ENCODE data around the gene SH3RF1.

The SH3RF1 gene

GRCh38 chr4:169098532-169098931, 172.2 kb downstream of the SH3RF1 start:
- peak; percentile 76 for DNase-seq

- no peak for DNase-seq
Observed at GRCh38 chr4:169098054-169098497, 172.7 kb downstream of the SH3RF1 start.

- DNase-seq, result no peak
Observed at GRCh38 chr4:169096221-169096620, 174.5 kb downstream of the SH3RF1 start.

GRCh38 chr4:169094656-169095231, 176.0 kb downstream of the SH3RF1 start:
- DNase-seq, result no peak

GRCh38 chr4:169092889-169093522, 177.8 kb downstream of the SH3RF1 start:
- no peak for DNase-seq

- no peak for DNase-seq
Observed at GRCh38 chr4:169090484-169091215, 180.1 kb downstream of the SH3RF1 start.

GRCh38 chr4:169089004-169089403, 181.8 kb downstream of the SH3RF1 start:
- no peak for DNase-seq

- no peak for DNase-seq
Observed at GRCh38 chr4:169084954-169085353, 185.8 kb downstream of the SH3RF1 start.

GRCh38 chr4:169080981-169081380, 189.8 kb downstream of the SH3RF1 start:
- peak; percentile 9 for DNase-seq

- peak; percentile 46 for DNase-seq
Observed at GRCh38 chr4:169079942-169080827, 190.6 kb downstream of the SH3RF1 start.

- DNase-seq, result no peak
Observed at GRCh38 chr4:169074117-169074516, 196.6 kb downstream of the SH3RF1 start.

- no peak for DNase-seq
Observed at GRCh38 chr4:169071747-169072146, 199.0 kb downstream of the SH3RF1 start.

GRCh38 chr4:169070895-169071218, 199.9 kb downstream of the SH3RF1 start:
- no peak for DNase-seq

GRCh38 chr4:169070071-169070894, 200.5 kb downstream of the SH3RF1 start:
- no peak for DNase-seq

- DNase-seq, result peak; percentile 10
Observed at GRCh38 chr4:169068423-169068822, 202.3 kb downstream of the SH3RF1 start.

GRCh38 chr4:169066934-169067333, 203.8 kb downstream of the SH3RF1 start:
- no peak for DNase-seq

GRCh38 chr4:169064296-169064695, 206.5 kb downstream of the SH3RF1 start:
- no peak for DNase-seq

- no peak for DNase-seq
Observed at GRCh38 chr4:169063441-169063840, 207.3 kb downstream of the SH3RF1 start.

GRCh38 chr4:169062897-169063244, 207.9 kb downstream of the SH3RF1 start:
- DNase-seq, result no peak

- no peak for DNase-seq
Observed at GRCh38 chr4:169061386-169061785, 209.4 kb downstream of the SH3RF1 start.

- no peak for DNase-seq
Observed at GRCh38 chr4:169060391-169061091, 210.2 kb downstream of the SH3RF1 start.

Data from inflammatory macrophage treated with lipopolysaccharide for 4 hours (primary cell).